Heart right ventricle (tissue), 16 donors: ENCODE results near the gene LILRA5. TPM values are rescaled to one million over a fixed set of nuclear protein-coding genes. Genes with fewer than 3 reads are reported as not detected.

Experiments
- ATAC-seq, 8 donors: fragments of 200-7000 bp; cut with Tn5 transposase; one replicate each; pipeline ENCODE4 v1.9.1; 2020; ENCODE audit warnings: mild to moderate bottlenecking in 8 of 8, moderate library complexity in 8 of 8, moderate number of reproducible peaks in 1 of 8
- DNase-seq, 2 donors: peaks; one replicate each; pipeline ENCODE4 v3.0.0-alpha.2; 2020
- H3K27ac ChIP-seq, 10 donors: fragments of 200-600 bp; sonication (generic) in 2 of 10; one replicate each; pipeline versions ENCODE4 v1.5.0 to v1.8.0; 2020 to 2022; ENCODE audit warnings: mild to moderate bottlenecking in 3 of 10
- H3K27me3 ChIP-seq, 7 donors: fragments of 200-600 bp; one replicate each; pipeline ENCODE4 v1.8.0; 2021 to 2022; ENCODE audit warnings: mild to moderate bottlenecking in 2 of 7
- H3K36me3 ChIP-seq, 9 donors: fragments of 200-600 bp; sonication (generic) in 1 of 9; one replicate each; pipeline versions ENCODE4 v1.5.0 to v1.8.0; 2020 to 2022; ENCODE audit warnings: mild to moderate bottlenecking in 2 of 9
- H3K4me1 ChIP-seq, 9 donors: fragments of 200-600 bp; sonication (generic) in 1 of 9; one replicate each; pipeline versions ENCODE4 v1.5.0 to v1.8.0; 2020 to 2022; ENCODE audit warnings: mild to moderate bottlenecking in 4 of 9
- H3K4me3 ChIP-seq, 10 donors: fragments of 200-600 bp; sonication (generic) in 2 of 10; one replicate each; pipeline versions ENCODE4 v1.5.0 to v1.8.0; 2020 to 2022; ENCODE audit warnings: mild to moderate bottlenecking in 7 of 10, moderate library complexity in 2 of 10
- H3K9me3 ChIP-seq, 11 donors: fragments of 200-600 bp in 10 of 11; sonication (generic) in 2 of 11; one replicate each; pipeline versions ENCODE4 v1.5.0 to v1.8.0; 2013 to 2022; ENCODE audit warnings: mild to moderate bottlenecking in 2 of 11, control low read depth in 1 of 11, moderate library complexity in 1 of 11
- WGBS, 2 donors: extraction: QIAGEN DNeasy Blood & Tissue Kit; methylation state at CpG; one replicate each; pipeline ENCODE4 v1.1.7; 2013; ENCODE audit warnings: inconsistent platforms in 1 of 2; 5-methylcytosine and 5-hydroxymethylcytosine counted together
- intact Hi-C, 10 donors: fragments of 100-400 bp; cut with DNase I; formaldehyde crosslinking; loops; one replicate each; pipeline versions ENCODE4 v1.11.1 to v1.14.2; 2022
- polyA plus RNA-seq, 2 donors: library from polyadenylated mRNA; stranded (reverse); fragments of 200-250 nt; gene quantifications; one replicate each; pipeline ENCODE4 v1.2.3, GENCODE V29; 2013
- total RNA-seq, 10 donors: library from RNA; stranded (reverse); fragmentation: NEBNext Ultra II Directional in 3 of 10; extraction: Animal tissue kit (Norgen Biotek cat#: 25700) in 3 of 10; gene quantifications; one replicate each; pipeline versions ENCODE4 v1.2.1 to v1.2.4, GENCODE V29; 2021 to 2023
- TF ChIP-seq, protein P1 (sequence below), 9 donors: fragments of 200-600 bp; sonication (generic) in 2 of 9; IDR thresholded peaks; one replicate each; pipeline versions ENCODE4 v1.5.0 to v1.8.0; 2021 to 2022; ENCODE audit warnings: antibody characterized with exemption in 9 of 9, mild to moderate bottlenecking in 5 of 9, moderate library complexity in 1 of 9
- donor health status: Arrhythmogenic right ventricular cardiomyopathy.
- donor health status: ischemic (EF 13 %, LVEDD 7.1; RV severe dilation, severe dysfunction).
- donor health status: healthy with polysubstance abuse.
- donor health status: DM: no; HTN: yes; CAD: no.
- donor health status: DM: no; HTN: no; CAD: no.
- donor health status: ischemic (EF 25% LVEDD 6.9; RV normal size, moderate dysfunction).
- donor health status: ischemic (EF 25% LVEDD 5.7; RV mildly dilated, moderate dysfunction).
- donor health status: healthy.
- donor health status: DM: yes; HTN: yes; CAD: no.
- donor health status: Ischemic cardiomyopathy.
- donor health status: ischemic (EF 35%, LVEDD 5.7; RV mildly dilated, moderate dysfunction).
- donor health status: nonischemic (EF 11% LVEDD 7.7; RV severe dilation, severe dysfunction).
- donor health status: DM: yes; HTN: yes; CAD: no.
- donor health status: PGD.
- donor health status: ischemic (EF 29% LVEDD 5.4; RV normal size, mild dysfunction).
- donor health status: nonischemic (EF 23%, LVEDD 6.1; RV moderate dilation, normal function).

Gene LILRA5
- total and polyA plus RNA-seq, 12 donors = 0.26 to 8.5 (median 1.3) TPM

DNA sequence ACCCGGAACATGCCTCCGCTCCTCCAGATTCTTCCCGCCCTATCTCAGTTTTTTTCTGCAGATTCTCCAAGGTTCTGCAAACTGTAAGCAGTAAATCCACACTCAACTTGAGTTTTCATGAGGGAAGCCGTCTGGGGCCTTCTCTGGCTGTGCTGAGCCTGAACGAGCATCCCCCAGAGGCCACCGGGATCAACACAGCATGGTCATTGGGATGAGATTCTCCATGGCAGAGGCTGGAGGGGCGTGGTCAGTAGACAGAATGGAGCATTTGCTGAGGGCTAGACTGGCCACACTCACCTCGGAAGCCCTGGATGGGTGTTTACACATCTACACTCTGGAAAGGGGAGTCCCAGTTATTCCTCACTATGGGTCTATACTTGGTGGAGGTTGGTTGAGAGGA lies 28.3 kb upstream of the LILRA5 start:
- no peaks in the 10 kb centered on the region for H3K9me3 ChIP-seq
- intact Hi-C loops = no loop called here
- TF ChIP-seq, protein P1, sequence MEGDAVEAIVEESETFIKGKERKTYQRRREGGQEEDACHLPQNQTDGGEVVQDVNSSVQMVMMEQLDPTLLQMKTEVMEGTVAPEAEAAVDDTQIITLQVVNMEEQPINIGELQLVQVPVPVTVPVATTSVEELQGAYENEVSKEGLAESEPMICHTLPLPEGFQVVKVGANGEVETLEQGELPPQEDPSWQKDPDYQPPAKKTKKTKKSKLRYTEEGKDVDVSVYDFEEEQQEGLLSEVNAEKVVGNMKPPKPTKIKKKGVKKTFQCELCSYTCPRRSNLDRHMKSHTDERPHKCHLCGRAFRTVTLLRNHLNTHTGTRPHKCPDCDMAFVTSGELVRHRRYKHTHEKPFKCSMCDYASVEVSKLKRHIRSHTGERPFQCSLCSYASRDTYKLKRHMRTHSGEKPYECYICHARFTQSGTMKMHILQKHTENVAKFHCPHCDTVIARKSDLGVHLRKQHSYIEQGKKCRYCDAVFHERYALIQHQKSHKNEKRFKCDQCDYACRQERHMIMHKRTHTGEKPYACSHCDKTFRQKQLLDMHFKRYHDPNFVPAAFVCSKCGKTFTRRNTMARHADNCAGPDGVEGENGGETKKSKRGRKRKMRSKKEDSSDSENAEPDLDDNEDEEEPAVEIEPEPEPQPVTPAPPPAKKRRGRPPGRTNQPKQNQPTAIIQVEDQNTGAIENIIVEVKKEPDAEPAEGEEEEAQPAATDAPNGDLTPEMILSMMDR (IDR thresholded peaks at IDR 0.05) = no peak
- DNase-seq = no peak
- no peaks in the 10 kb centered on the region for H3K36me3 ChIP-seq
- no peak overlapping the region for H3K4me3 ChIP-seq
- peaks cover 0 to 21% (median 14%) of the 10 kb centered on the region in 7 donors for H3K27me3 ChIP-seq
- ATAC-seq = no peak
- 66 to 69% methylated on average over 8 of the region's 8 CpGs for WGBS, 2 donors
- H3K4me1 ChIP-seq = peaks cover 0 to 28% (median 0%) of the 10 kb centered on the region in 9 donors
- no peak overlapping the region for H3K27ac ChIP-seq

DNA sequence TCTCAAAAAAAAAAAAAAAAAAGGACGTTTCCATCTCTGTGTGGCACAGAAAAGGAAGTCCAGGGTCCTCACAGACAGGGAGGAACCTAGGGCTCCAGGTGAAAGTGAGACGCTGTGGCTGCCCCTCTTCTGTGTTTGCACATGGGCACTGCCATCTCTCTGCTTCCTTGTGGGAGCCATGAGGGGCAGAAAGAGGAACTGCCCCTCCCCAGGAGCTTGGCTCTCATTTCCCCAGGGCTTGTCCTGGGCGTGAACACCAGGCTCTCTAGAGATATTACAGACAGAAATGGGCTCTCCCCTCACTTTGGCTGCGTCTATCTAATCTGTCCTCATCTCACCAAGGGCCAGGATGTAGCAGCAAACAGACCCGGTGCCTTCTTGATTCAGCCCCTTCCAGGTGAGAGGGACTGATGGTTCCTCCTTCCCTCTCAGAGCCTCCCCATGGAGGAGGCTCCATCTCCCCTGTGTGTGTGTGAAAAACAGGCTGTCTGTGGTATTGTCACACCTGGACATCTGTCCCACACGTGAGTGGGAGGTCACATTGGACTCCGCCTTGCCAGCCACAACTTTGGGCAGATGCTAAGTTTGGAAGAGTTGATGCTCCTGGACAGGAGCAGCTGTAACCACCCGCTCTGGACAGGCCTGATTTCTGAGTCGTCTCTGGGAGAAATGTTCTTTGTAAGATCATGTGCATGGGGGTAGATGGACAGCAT lies 26.8 kb upstream of the LILRA5 start:
- Histone ChIP-seq H3K9me3 (no peaks in the 10 kb centered on the region), H3K27me3 (peaks cover 0 to 15% (median 10%) of the 10 kb centered on the region in 7 donors), H3K36me3 (no peaks in the 10 kb centered on the region), H3K4me1 (peaks cover 0 to 20% (median 0%) of the 10 kb centered on the region in 9 donors), H3K27ac (no peak overlapping the region), H3K4me3 (no peak overlapping the region)
- 55 to 57% methylated on average over 9 of the region's 9 CpGs for WGBS, 2 donors
- TF ChIP-seq, protein P1 (IDR thresholded peaks at IDR 0.05) = no peak
- DNase-seq (no peak), ATAC-seq (peak in 4 of 8 donors; percentile 22 to 58 (median 42))
- intact Hi-C loops = no loop called here

DNA sequence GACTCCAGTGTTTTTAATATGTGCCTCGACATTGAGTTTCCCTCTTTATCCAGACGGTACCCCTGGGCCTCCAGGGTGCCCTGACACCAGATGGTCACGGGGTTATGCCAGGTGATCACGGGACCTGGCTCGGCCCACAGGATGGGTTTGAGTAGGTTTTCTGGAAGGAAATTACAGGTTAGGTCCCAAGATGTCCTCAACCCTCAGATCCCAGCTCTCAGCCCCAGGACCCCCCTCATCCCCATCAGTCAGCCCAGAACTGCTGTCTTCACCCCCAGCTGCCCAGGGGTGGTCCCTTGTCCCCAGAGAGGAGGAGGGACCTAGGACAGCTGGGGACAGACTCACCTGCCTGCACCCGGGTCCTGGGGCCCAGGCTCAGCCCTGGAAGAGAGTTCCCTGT lies 25.6 kb upstream of the LILRA5 start:
- Histone ChIP-seq H3K36me3 (no peaks in the 10 kb centered on the region), H3K27ac (no peak overlapping the region), H3K4me1 (peaks cover 0 to 14% (median 0%) of the 10 kb centered on the region in 9 donors), H3K4me3 (no peak overlapping the region), H3K27me3 (peaks cover 0 to 15% (median 10%) of the 10 kb centered on the region in 7 donors), H3K9me3 (no peaks in the 10 kb centered on the region)
- ATAC-seq (no peak), DNase-seq (no peak)
- WGBS, 2 donors = 71 to 84% methylated on average over 6 of the region's 6 CpGs
- TF ChIP-seq, protein P1 (IDR thresholded peaks at IDR 0.05) = no peak
- intact Hi-C loops = no loop called here

DNA sequence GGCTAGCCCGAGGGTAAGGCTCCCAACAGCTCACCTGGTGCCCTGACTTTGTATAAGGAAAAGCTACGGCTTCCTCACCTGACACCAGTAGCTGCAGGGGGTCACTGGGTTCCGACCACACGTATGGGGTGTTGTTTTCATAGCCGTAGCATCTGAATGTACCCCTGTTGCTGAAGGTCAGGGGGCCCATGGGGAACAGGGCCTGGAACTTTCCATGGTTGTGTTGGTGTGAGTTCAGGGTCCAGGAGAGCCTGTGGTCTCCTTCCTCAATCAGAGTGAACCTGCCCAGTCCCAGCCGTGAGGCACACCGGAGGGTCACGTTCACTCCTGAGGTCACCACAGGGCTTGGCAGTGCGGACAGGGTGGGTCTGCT lies 24.9 kb upstream of the LILRA5 start:
- intact Hi-C loops = no loop called here
- no peak for DNase-seq

More for the DNA sequence above, 24.9 kb upstream of the LILRA5 start:
- TF ChIP-seq, protein P1 (IDR thresholded peaks at IDR 0.05) = no peak
- ATAC-seq = peak in 1 of 8 donors; percentile 13
- H3K4me1 ChIP-seq = peaks cover 0 to 14% (median 0%) of the 10 kb centered on the region in 9 donors
- H3K36me3 ChIP-seq = no peaks in the 10 kb centered on the region
- no peaks in the 10 kb centered on the region for H3K9me3 ChIP-seq
- peaks cover 0 to 15% (median 10%) of the 10 kb centered on the region in 7 donors for H3K27me3 ChIP-seq
- no peak overlapping the region for H3K27ac ChIP-seq
- WGBS, 2 donors = 68 to 76% methylated on average over 9 of the region's 9 CpGs
- no peak overlapping the region for H3K4me3 ChIP-seq
